ENCODE measurements around the gene CSNK1D. TPM values are rescaled to one million over a fixed set of nuclear protein-coding genes. Genes with fewer than 3 reads are reported as not detected.

CSNK1D gene
- total RNA-seq, 2 experiments from 2014 or later = 277 to 286 TPM

GRCh38 chr17:82218349-82219075 is 55.0 kb downstream of the CSNK1D start:
- peaks cover 36% of the 10 kb centered on the region for H3K4me1 ChIP-seq (ENCODE audit: insufficient read depth, low read length)
- no peak for DNase-seq
- intact Hi-C loops (cut with DNase I, micrococcal nuclease) = no loop called here
- TF ChIP-seq CTCF (IDR thresholded peaks at IDR 0.05) = no peak
- H3K27me3 ChIP-seq (ENCODE audit: control insufficient read depth in 1 of 2, insufficient read depth in 2 of 2, low read length in 2 of 2) = no peaks in the 10 kb centered on the region
- no peaks in the 10 kb centered on the region for H3K27me3 Mint-ChIP-seq
- ChIA-PET POLR2A (no interaction called here), CTCF (no interaction called here)
- H3K36me3 Mint-ChIP-seq (ENCODE audit: low read depth) = no peaks in the 10 kb centered on the region
- ATAC-seq (ENCODE audit: poor library complexity) = no peak
- H3K9me3 Mint-ChIP-seq = no peaks in the 10 kb centered on the region
- H3K27ac Mint-ChIP-seq = no peak overlapping the region
- H3K27ac ChIP-seq (ENCODE audit: low read depth in 1 of 2, low read length in 2 of 2) = no peak overlapping the region
- peaks cover 0 to 4% of the 10 kb centered on the region in 2 experiments for H3K9me3 ChIP-seq (ENCODE audit: control insufficient read depth in 1 of 2, insufficient read depth in 1 of 2, low read length in 2 of 2)
- H3K4me3 Mint-ChIP-seq = no peak overlapping the region
- no peak overlapping the region for H3K4me3 ChIP-seq (ENCODE audit: low read length)
- H3K4me1 Mint-ChIP-seq (ENCODE audit: low read depth) = peaks cover 27% of the 10 kb centered on the region
- no peaks in the 10 kb centered on the region for H3K36me3 ChIP-seq (ENCODE audit: insufficient read depth, low read length)

GRCh38 chr17:82217530-82218204 is 55.8 kb downstream of the CSNK1D start:
- Histone ChIP-seq H3K9me3 (ENCODE audit: control insufficient read depth in 1 of 2, insufficient read depth in 1 of 2, low read length in 2 of 2) (peaks cover 0 to 4% of the 10 kb centered on the region in 2 experiments), H3K36me3 (ENCODE audit: insufficient read depth, low read length) (no peaks in the 10 kb centered on the region), H3K27me3 (ENCODE audit: control insufficient read depth in 1 of 2, insufficient read depth in 2 of 2, low read length in 2 of 2) (no peaks in the 10 kb centered on the region), H3K27ac (ENCODE audit: low read depth in 1 of 2, low read length in 2 of 2) (no peak overlapping the region), H3K4me1 (ENCODE audit: insufficient read depth, low read length) (peaks cover 40% of the 10 kb centered on the region), H3K4me3 (ENCODE audit: low read length) (no peak overlapping the region)
- CTCF ChIA-PET = no interaction called here
- intact Hi-C loops (cut with DNase I, micrococcal nuclease) = loop anchor here in 1 of 2 experiments (2.0 kb wide), 1 partner anchor 17 kb away; no protein-coding TSS in a partner anchor
- TF ChIP-seq CTCF (IDR thresholded peaks at IDR 0.05) = no peak
- Mint-ChIP-seq H3K36me3 (ENCODE audit: low read depth) (no peaks in the 10 kb centered on the region), H3K4me1 (ENCODE audit: low read depth) (peaks cover 28% of the 10 kb centered on the region), H3K4me3 (no peak overlapping the region), H3K27ac (no peak overlapping the region), H3K27me3 (no peaks in the 10 kb centered on the region), H3K9me3 (no peaks in the 10 kb centered on the region)
- POLR2A ChIA-PET = no interaction called here
- no peak for ATAC-seq (ENCODE audit: poor library complexity)
- peak in 2 of 14 experiments; percentile 63 to 72 for DNase-seq

GRCh38 chr17:82217120-82217529 is 56.4 kb downstream of the CSNK1D start:
- intact Hi-C loops (cut with DNase I, micrococcal nuclease) = loop anchor here in 1 of 2 experiments (2.0 kb wide), 1 partner anchor 16 kb away; no protein-coding TSS in a partner anchor
- H3K4me3 Mint-ChIP-seq = no peak overlapping the region

More at GRCh38 chr17:82217120-82217529, 56.4 kb downstream of the CSNK1D start:
- ChIA-PET CTCF (no interaction called here), POLR2A (no interaction called here)
- no peaks in the 10 kb centered on the region for H3K27me3 Mint-ChIP-seq
- no peak for ATAC-seq (ENCODE audit: poor library complexity)
- H3K36me3 Mint-ChIP-seq (ENCODE audit: low read depth) = no peaks in the 10 kb centered on the region
- H3K4me1 Mint-ChIP-seq (ENCODE audit: low read depth) = peaks cover 28% of the 10 kb centered on the region
- TF ChIP-seq CTCF (IDR thresholded peaks at IDR 0.05) = no peak
- peak overlapping the region; percentile 88 for H3K27ac Mint-ChIP-seq
- H3K9me3 Mint-ChIP-seq = no peaks in the 10 kb centered on the region
- no peaks in the 10 kb centered on the region for H3K27me3 ChIP-seq (ENCODE audit: control insufficient read depth in 1 of 2, insufficient read depth in 2 of 2, low read length in 2 of 2)
- H3K4me1 ChIP-seq (ENCODE audit: insufficient read depth, low read length) = peaks cover 41% of the 10 kb centered on the region
- H3K9me3 ChIP-seq (ENCODE audit: control insufficient read depth in 1 of 2, insufficient read depth in 1 of 2, low read length in 2 of 2) = peaks cover 0 to 4% of the 10 kb centered on the region in 2 experiments
- DNase-seq = no peak
- H3K27ac ChIP-seq (ENCODE audit: low read depth in 1 of 2, low read length in 2 of 2) = peak overlapping the region in 1 of 2 donors; percentile 22
- no peak overlapping the region for H3K4me3 ChIP-seq (ENCODE audit: low read length)
- H3K36me3 ChIP-seq (ENCODE audit: insufficient read depth, low read length) = no peaks in the 10 kb centered on the region
